H1 (cell line): Measurements from ENCODE around the gene ARPC4. TPM values are rescaled to one million over a fixed set of nuclear protein-coding genes. Genes with fewer than 3 reads are reported as not detected.

Experiments
- CTCF ChIA-PET: fragments of 300-600 bp; sonication (Branson Sonifier 250); formaldehyde crosslinking; loops from one replicate; lab custom pipeline; 2021; ENCODE audit not compliant: partially characterized antibody; lab: Charles Lee
- POLR2A ChIA-PET: fragments of 300-600 bp; sonication (Branson Sonifier 250); formaldehyde crosslinking; loops from one replicate; lab custom pipeline; 2021; ENCODE audit warnings: inconsistent platforms; ENCODE audit not compliant: partially characterized antibody; lab: Charles Lee
- DNase-seq, 2 experiments: peaks; one replicate each; pipeline versions ENCODE4 v3.0.0 to v3.0.0-alpha.2; 2010 to 2022; ENCODE audit warnings: low spot score in 2 of 2, low read depth in 1 of 2, mixed read lengths in 1 of 2
- FAIRE-seq: peaks from 2 replicates; lab custom pipeline; 2011; peaks lifted over from hg19 to GRCh38; lab: Jason Lieb, UNC
- H2AFZ ChIP-seq: 2 replicates; pipeline ENCODE4 v1.8.1; 2012; ENCODE audit warnings: low read length, inconsistent platforms
- H2AK5ac ChIP-seq: 2 replicates; pipeline ENCODE4 v1.6.1; 2013; ENCODE audit warnings: low read depth, low read length
- H2BK120ac ChIP-seq: replicated peaks from 2 replicates; pipeline ENCODE3; 2013; ENCODE audit warnings: low read depth, low read length, inconsistent platforms
- H2BK12ac ChIP-seq: 2 replicates; pipeline ENCODE4 v1.6.1; 2013; ENCODE audit warnings: low read depth, low read length
- H2BK15ac ChIP-seq: 2 replicates; pipeline ENCODE4 v1.6.1; 2013; ENCODE audit warnings: low read length
- H2BK20ac ChIP-seq: 2 replicates; pipeline ENCODE4 v1.6.1; 2013; ENCODE audit warnings: low read length
- H2BK5ac ChIP-seq: 2 replicates; pipeline ENCODE4 v1.6.1; 2013; ENCODE audit warnings: low read depth, low read length
- H3K14ac ChIP-seq: 2 replicates; pipeline ENCODE4 v1.6.1; 2013; ENCODE audit warnings: inconsistent platforms; ENCODE audit not compliant: insufficient read length
- H3K18ac ChIP-seq: 2 replicates; pipeline ENCODE4 v1.6.1; 2013; ENCODE audit warnings: low read length; ENCODE audit errors: extremely low read depth
- H3K23ac ChIP-seq: 2 replicates; pipeline ENCODE4 v1.6.1; 2013; ENCODE audit warnings: inconsistent platforms; ENCODE audit not compliant: insufficient read length
- H3K23me2 ChIP-seq: 2 replicates; pipeline ENCODE4 v1.6.1; 2013; ENCODE audit warnings: low read depth, low read length
- H3K27ac ChIP-seq: 2 replicates; pipeline ENCODE4 v1.6.1; 2011; ENCODE audit warnings: low read depth, low read length, inconsistent platforms
- H3K27me3 ChIP-seq, 4 experiments: replicated peaks in 1 of 4; 1 replicate in 1 of 4; 2 replicates in 3 of 4; pipeline versions ENCODE4 v1.6.1 to v1.8.1; 2011 to 2013; ENCODE audit warnings: low read length in 3 of 4, mild to moderate bottlenecking in 3 of 4, inconsistent platforms in 2 of 4, mixed read lengths in 2 of 4, moderate library complexity in 1 of 4; ENCODE audit not compliant: control insufficient read depth in 3 of 4, insufficient read depth in 3 of 4; ENCODE audit errors: extremely low read depth in 1 of 4
- H3K36me3 ChIP-seq, 4 experiments: 2 replicates each; pipeline versions ENCODE4 v1.6.1 to v1.8.1; 2011 to 2013; ENCODE audit warnings: mild to moderate bottlenecking in 4 of 4, low read length in 3 of 4, moderate library complexity in 2 of 4, control low read depth in 1 of 4, inconsistent platforms in 1 of 4; ENCODE audit not compliant: insufficient read depth in 4 of 4, control insufficient read depth in 2 of 4
- H3K4ac ChIP-seq: replicated peaks from 2 replicates; pipeline ENCODE3; 2013; ENCODE audit warnings: low read length, low read depth, mixed read lengths, inconsistent platforms; ENCODE audit not compliant: insufficient read length
- H3K4me1 ChIP-seq, 4 experiments: replicated peaks in 1 of 4; 1 replicate in 1 of 4; 2 replicates in 3 of 4; pipeline versions ENCODE4 v1.6.1 to v1.8.1; 2011 to 2013; ENCODE audit warnings: low read length in 3 of 4, inconsistent platforms in 2 of 4, mixed read lengths in 1 of 4; ENCODE audit not compliant: insufficient read depth in 4 of 4, control insufficient read depth in 3 of 4
- H3K4me2 ChIP-seq, 2 experiments: 2 replicates each; pipeline versions ENCODE4 v1.6.1 to v1.8.1; 2011 to 2013; ENCODE audit warnings: low read depth in 2 of 2, low read length in 2 of 2, control low read depth in 1 of 2, inconsistent platforms in 1 of 2, mild to moderate bottlenecking in 1 of 2; ENCODE audit not compliant: insufficient read depth in 1 of 2
- H3K4me3 ChIP-seq, 4 experiments: fragments of 200-600, 300-600 bp in 1 of 4; sonication (generic), shearing (Covaris generic), sonication (Bioruptor Twin) in 1 of 4; 2 replicates each; pipeline versions ENCODE4 v1.5.1 to v1.8.1; 2011 to 2016; ENCODE audit warnings: low read length in 4 of 4, low read depth in 3 of 4, control low read depth in 2 of 4, inconsistent platforms in 2 of 4, mild to moderate bottlenecking in 2 of 4, mixed read lengths in 1 of 4, moderate library complexity in 1 of 4; ENCODE audit not compliant: insufficient read depth in 2 of 4; ENCODE audit errors: extremely low read depth in 1 of 4
- H3K56ac ChIP-seq: replicated peaks from 2 replicates; pipeline ENCODE3; 2013; ENCODE audit warnings: low read depth, mild to moderate bottlenecking, mixed read lengths, low read length, inconsistent platforms; ENCODE audit not compliant: insufficient read length
- H3K79me1 ChIP-seq: 2 replicates; pipeline ENCODE4 v1.6.1; 2013; ENCODE audit warnings: low read depth, low read length, control low read depth
- H3K79me2 ChIP-seq, 2 experiments: 2 replicates each; pipeline versions ENCODE4 v1.6.1 to v1.8.1; 2012 to 2013; ENCODE audit warnings: low read length in 2 of 2, mild to moderate bottlenecking in 2 of 2, inconsistent platforms in 1 of 2; ENCODE audit not compliant: insufficient read depth in 2 of 2, control insufficient read depth in 1 of 2
- H3K9ac ChIP-seq, 4 experiments: replicated peaks in 1 of 4; 1 replicate in 1 of 4; 2 replicates in 3 of 4; pipeline versions ENCODE4 v1.6.1 to v1.8.1; 2011 to 2013; ENCODE audit warnings: low read depth in 3 of 4, low read length in 3 of 4, control low read depth in 2 of 4, mild to moderate bottlenecking in 2 of 4, moderate library complexity in 2 of 4, inconsistent platforms in 1 of 4; ENCODE audit errors: extremely low read depth in 1 of 4
- H3K9me3 ChIP-seq, 2 experiments: 2 replicates each; pipeline versions ENCODE4 v1.6.1 to v1.8.1; 2012 to 2013; ENCODE audit warnings: mild to moderate bottlenecking in 2 of 2, moderate library complexity in 2 of 2, control low read depth in 1 of 2, inconsistent platforms in 1 of 2, low read depth in 1 of 2, low read length in 1 of 2, mixed read lengths in 1 of 2; ENCODE audit not compliant: insufficient read depth in 2 of 2
- H4K20me1 ChIP-seq, 2 experiments: replicated peaks in 1 of 2; 2 replicates each; pipeline versions ENCODE3 to v1.8.1; 2011 to 2013; ENCODE audit warnings: inconsistent platforms in 2 of 2, low read length in 2 of 2, mild to moderate bottlenecking in 1 of 2; ENCODE audit not compliant: insufficient read depth in 2 of 2, control insufficient read depth in 1 of 2
- H4K5ac ChIP-seq: 2 replicates; pipeline ENCODE4 v1.6.1; 2013; ENCODE audit warnings: low read length, low read depth, mixed read lengths, inconsistent platforms; ENCODE audit not compliant: insufficient read length
- H4K8ac ChIP-seq: 2 replicates; pipeline ENCODE4 v1.8.0; 2013; ENCODE audit warnings: mild to moderate bottlenecking, moderate library complexity, low read length, inconsistent platforms; ENCODE audit not compliant: insufficient read depth; ENCODE audit errors: extremely low read depth
- H4K91ac ChIP-seq: replicated peaks from 2 replicates; pipeline ENCODE3; 2013; ENCODE audit warnings: low read length, mixed read lengths, inconsistent platforms; ENCODE audit not compliant: insufficient read length
- BRCA1 ChIP-seq: IDR thresholded peaks from 2 replicates; pipeline ENCODE4 v1.6.1; 2012; ENCODE audit warnings: low read depth, low read length, improper control_type of control experiment
- CREB1 ChIP-seq: IDR thresholded peaks from 2 replicates; pipeline ENCODE4 v1.6.1; 2012; ENCODE audit warnings: inconsistent platforms
- GABPA ChIP-seq: IDR thresholded peaks from 2 replicates; pipeline ENCODE4 v1.6.1; 2011; ENCODE audit warnings: mild to moderate bottlenecking, low read length, moderate library complexity, borderline replicate concordance; ENCODE audit not compliant: insufficient read depth
- HDAC2 ChIP-seq, 2 experiments: fragments of 300-600 bp in 1 of 2; sonication (generic) in 1 of 2; IDR thresholded peaks; 2 replicates each; pipeline ENCODE4 v1.6.1; 2011 to 2012; ENCODE audit warnings: low read depth in 2 of 2, low read length in 2 of 2, mild to moderate bottlenecking in 2 of 2, moderate library complexity in 2 of 2, borderline replicate concordance in 1 of 2, inconsistent platforms in 1 of 2
- KDM4A ChIP-seq: IDR thresholded peaks from one replicate; pipeline ENCODE4 v1.7.1; 2012; ENCODE audit warnings: low read depth, mild to moderate bottlenecking, moderate library complexity, low read length, inconsistent platforms; ENCODE audit not compliant: severe bottlenecking
- POLR2AphosphoS5 ChIP-seq: IDR thresholded peaks from 2 replicates; pipeline ENCODE4 v1.6.1; 2011; ENCODE audit warnings: low read depth, low read length
- RBBP5 ChIP-seq: IDR thresholded peaks from 2 replicates; pipeline ENCODE4 v1.7.1; 2012; ENCODE audit warnings: low read depth, mild to moderate bottlenecking, inconsistent platforms, low read length, moderate library complexity, borderline replicate concordance
- RNF2 ChIP-seq: fragments of 200-900, 300-1000 bp; sonication (generic); IDR thresholded peaks from 2 replicates; pipeline ENCODE4 v1.7.1; 2016; ENCODE audit warnings: borderline replicate concordance, low read depth, mild to moderate bottlenecking, antibody characterized with exemption, low read length; ENCODE audit not compliant: poor library complexity, severe bottlenecking; ENCODE audit errors: missing control alignments
- SIRT6 ChIP-seq: IDR thresholded peaks from one replicate; pipeline ENCODE4 v1.7.1; 2012; ENCODE audit warnings: low read length, inconsistent platforms
- TBP ChIP-seq: IDR thresholded peaks from 2 replicates; pipeline ENCODE4 v1.6.1; 2011; ENCODE audit warnings: low read depth, low read length, improper control_type of control experiment
- WGBS, 2 experiments: shearing (Covaris generic) in 1 of 2; methylation state at CpG; one replicate each; pipeline versions ENCODE4 v1.1.6 to v1.1.7; 2013 to 2015; ENCODE audit warnings: low lambda C conversion rate in 2 of 2, mixed read lengths in 2 of 2, inconsistent platforms in 1 of 2, low coverage in 1 of 2, missing lambda C conversion rate in 1 of 2; ENCODE audit not compliant: insufficient replicate concordance in 2 of 2, insufficient coverage in 1 of 2, insufficient read length in 1 of 2; ENCODE audit errors: extremely low coverage in 1 of 2, missing lambda C conversion rate in 1 of 2; 5-methylcytosine and 5-hydroxymethylcytosine counted together
- polyA plus RNA-seq, 7 experiments: library from polyadenylated mRNA; depleted of rRNA in 3 of 7; stranded (reverse) in 5 of 7; unstranded in 2 of 7; fragments of >200 nt in 5 of 7; fragments of 200-250 nt in 2 of 7; gene quantifications; 1 replicate in 5 of 7; 2 replicates in 1 of 7; 4 replicates in 1 of 7; pipeline versions ENCODE4 v1.2.1 to v1.2.3, GENCODE V29; 2011 to 2013; ENCODE audit warnings: missing spikeins in 2 of 7, mixed read lengths in 2 of 7
- total RNA-seq: library from RNA; stranded (reverse); fragmentation: NEBNext Ultra II Directional; extraction: Animal tissue kit (Norgen Biotek cat#: 25700); gene quantifications from 2 replicates; pipeline ENCODE4 v1.2.1, GENCODE V29; 2021

The ARPC4 gene
- total and polyA plus RNA-seq, 2 of the 8 experiments (the other 6 are each of a cell fraction or from before 2014, with no cell fraction given), result 138 to 154 TPM

GRCh38 chr3:9809615-9810432 lies 16.9 kb downstream of the ARPC4 start, which contains the start of gene TTLL3:
TTLL3 (plus strand) TSS chr3:9810262; CDS start chr3:9810662, 400 bp downstream.
- H3K79me2 ChIP-seq, result no peaks in the 10 kb centered on the region
- H3K27me3 ChIP-seq, result peaks cover 0 to 11% (median 9%) of the 10 kb centered on the region in 4 experiments; a peak in 5 of 7 replicates
- no peak within 1 kb of the TSS for H2BK5ac ChIP-seq
- no peak within 1 kb of the TSS for H3K23ac ChIP-seq
- no peak within 1 kb of the TSS for H3K56ac ChIP-seq
- no peak for FAIRE-seq
- H3K9me3 ChIP-seq, result no peaks in the 10 kb centered on the region
- H3K4me3 ChIP-seq, result peak within 1 kb of the TSS; percentile 50 to 72 (median 58)
- peaks cover 2% of the 10 kb centered on the region; the same call in 1 of the 2 replicates for H3K23me2 ChIP-seq
- no peaks in the 10 kb centered on the region for H3K79me1 ChIP-seq
- H4K8ac ChIP-seq, result peak within 1 kb of the TSS; percentile 37; the same call in 1 of the 2 replicates
- no peak within 1 kb of the TSS for H2AFZ ChIP-seq
- no peak within 1 kb of the TSS for H4K91ac ChIP-seq
- peaks cover 3 to 6% of the 10 kb centered on the region in 2 experiments for H4K20me1 ChIP-seq
- WGBS, 2 experiments, result 6% methylated on average over 36 of the region's 76 CpGs; no CpG with 5 or more reads in 1 of the 2 experiments
- no peak within 1 kb of the TSS for H4K5ac ChIP-seq
- CTCF ChIA-PET, result interaction anchor here (1.0 to 4.9 kb wide), 6 partner anchors 9 to 173 kb away, joined by 3 to 30 read pairs (median 8); no protein-coding TSS in a partner anchor
- POLR2A ChIA-PET, result interaction anchor here (0.9 to 7.8 kb wide), 13 partner anchors 10 to 137 kb away, joined by 3 to 71 read pairs (median 4); partner anchors contain the start of genes ARPC4, CAMK1, RPUSD3 and TADA3
- H2BK12ac ChIP-seq, result no peak within 1 kb of the TSS
- H3K9ac ChIP-seq, result peak within 1 kb of the TSS; percentile 23 to 75 (median 58); a peak in 6 of 7 replicates
- H2BK20ac ChIP-seq, result no peak within 1 kb of the TSS
- no peak within 1 kb of the TSS for H2BK120ac ChIP-seq
- peaks cover 10 to 17% (median 13%) of the 10 kb centered on the region in 4 experiments; a peak in 7 of 8 replicates for H3K36me3 ChIP-seq
- peak within 1 kb of the TSS; percentile 1; the same call in 1 of the 2 replicates for H3K18ac ChIP-seq
- no peak within 1 kb of the TSS for H3K4ac ChIP-seq
- peak in 1 of 2 experiments; percentile 88 for DNase-seq
- H2AK5ac ChIP-seq, result no peak within 1 kb of the TSS
- peaks cover 0 to 9% (median 2%) of the 10 kb centered on the region in 4 experiments; a peak in 3 of 7 replicates for H3K4me1 ChIP-seq
- H3K27ac ChIP-seq, result peak within 1 kb of the TSS; percentile 3; the same call in 1 of the 2 replicates
- no peak within 1 kb of the TSS for H3K14ac ChIP-seq
- no peak within 1 kb of the TSS for H2BK15ac ChIP-seq
- peak within 1 kb of the TSS; percentile 56 to 84 for H3K4me2 ChIP-seq
- TF ChIP-seq POLR2AphosphoS5, result peak; percentile 33; the same call in 1 of the 2 replicates
- TF ChIP-seq RBBP5, result 0 out of 2 replicates have a peak, but pooled peaks have one; percentile 42
- TF ChIP-seq KDM4A, result peak; percentile 71
- no peak for TF ChIP-seq RNF2
- no peak for TF ChIP-seq BRCA1
- TF ChIP-seq GABPA, result 0 out of 2 replicates have a peak, but pooled peaks have one; percentile 12
- TF ChIP-seq CREB1, result 0 out of 2 replicates have a peak, but pooled peaks have one; percentile 26
- 0 out of 4 replicates have a peak, but pooled peaks of 1 of the 2 experiments have one; percentile 62 for TF ChIP-seq HDAC2 (IDR thresholded peaks at IDR 0.05; ENCODE audit: borderline replicate concordance in 1 of 2, low read depth in 2 of 2, low read length in 2 of 2)
- TF ChIP-seq TBP, result peak; percentile 9; the same call in 1 of the 2 replicates
- TF ChIP-seq SIRT6, result no peak
